ENCODE data around the gene MEPE.

DNA sequence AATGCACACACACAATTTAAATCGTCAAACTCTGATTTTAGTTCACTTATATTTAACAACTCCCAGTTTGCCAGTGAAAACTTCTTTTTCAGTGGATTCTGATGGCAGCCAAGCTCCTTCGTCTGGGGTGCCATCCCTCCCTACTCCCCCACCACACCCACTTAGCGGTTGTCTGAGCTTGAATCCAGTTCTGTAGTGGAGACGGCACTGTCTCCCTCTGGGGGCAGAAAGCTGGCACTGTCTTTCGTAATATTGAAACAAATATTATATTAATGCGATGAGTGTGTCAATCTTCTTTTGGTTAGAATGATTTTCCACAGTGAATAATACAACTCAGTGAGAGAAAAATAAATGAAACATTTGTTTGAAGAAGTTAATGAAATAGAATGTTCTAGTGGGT lies 5.4 kb downstream of the MEPE start:
- TF ChIP-seq, protein P1, sequence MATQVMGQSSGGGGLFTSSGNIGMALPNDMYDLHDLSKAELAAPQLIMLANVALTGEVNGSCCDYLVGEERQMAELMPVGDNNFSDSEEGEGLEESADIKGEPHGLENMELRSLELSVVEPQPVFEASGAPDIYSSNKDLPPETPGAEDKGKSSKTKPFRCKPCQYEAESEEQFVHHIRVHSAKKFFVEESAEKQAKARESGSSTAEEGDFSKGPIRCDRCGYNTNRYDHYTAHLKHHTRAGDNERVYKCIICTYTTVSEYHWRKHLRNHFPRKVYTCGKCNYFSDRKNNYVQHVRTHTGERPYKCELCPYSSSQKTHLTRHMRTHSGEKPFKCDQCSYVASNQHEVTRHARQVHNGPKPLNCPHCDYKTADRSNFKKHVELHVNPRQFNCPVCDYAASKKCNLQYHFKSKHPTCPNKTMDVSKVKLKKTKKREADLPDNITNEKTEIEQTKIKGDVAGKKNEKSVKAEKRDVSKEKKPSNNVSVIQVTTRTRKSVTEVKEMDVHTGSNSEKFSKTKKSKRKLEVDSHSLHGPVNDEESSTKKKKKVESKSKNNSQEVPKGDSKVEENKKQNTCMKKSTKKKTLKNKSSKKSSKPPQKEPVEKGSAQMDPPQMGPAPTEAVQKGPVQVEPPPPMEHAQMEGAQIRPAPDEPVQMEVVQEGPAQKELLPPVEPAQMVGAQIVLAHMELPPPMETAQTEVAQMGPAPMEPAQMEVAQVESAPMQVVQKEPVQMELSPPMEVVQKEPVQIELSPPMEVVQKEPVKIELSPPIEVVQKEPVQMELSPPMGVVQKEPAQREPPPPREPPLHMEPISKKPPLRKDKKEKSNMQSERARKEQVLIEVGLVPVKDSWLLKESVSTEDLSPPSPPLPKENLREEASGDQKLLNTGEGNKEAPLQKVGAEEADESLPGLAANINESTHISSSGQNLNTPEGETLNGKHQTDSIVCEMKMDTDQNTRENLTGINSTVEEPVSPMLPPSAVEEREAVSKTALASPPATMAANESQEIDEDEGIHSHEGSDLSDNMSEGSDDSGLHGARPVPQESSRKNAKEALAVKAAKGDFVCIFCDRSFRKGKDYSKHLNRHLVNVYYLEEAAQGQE (IDR thresholded peaks at IDR 0.05): no peak
- TF ChIP-seq, protein P2, sequence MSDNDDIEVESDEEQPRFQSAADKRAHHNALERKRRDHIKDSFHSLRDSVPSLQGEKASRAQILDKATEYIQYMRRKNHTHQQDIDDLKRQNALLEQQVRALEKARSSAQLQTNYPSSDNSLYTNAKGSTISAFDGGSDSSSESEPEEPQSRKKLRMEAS (IDR thresholded peaks at IDR 0.05): no peak
- TF ChIP-seq, protein P3, sequence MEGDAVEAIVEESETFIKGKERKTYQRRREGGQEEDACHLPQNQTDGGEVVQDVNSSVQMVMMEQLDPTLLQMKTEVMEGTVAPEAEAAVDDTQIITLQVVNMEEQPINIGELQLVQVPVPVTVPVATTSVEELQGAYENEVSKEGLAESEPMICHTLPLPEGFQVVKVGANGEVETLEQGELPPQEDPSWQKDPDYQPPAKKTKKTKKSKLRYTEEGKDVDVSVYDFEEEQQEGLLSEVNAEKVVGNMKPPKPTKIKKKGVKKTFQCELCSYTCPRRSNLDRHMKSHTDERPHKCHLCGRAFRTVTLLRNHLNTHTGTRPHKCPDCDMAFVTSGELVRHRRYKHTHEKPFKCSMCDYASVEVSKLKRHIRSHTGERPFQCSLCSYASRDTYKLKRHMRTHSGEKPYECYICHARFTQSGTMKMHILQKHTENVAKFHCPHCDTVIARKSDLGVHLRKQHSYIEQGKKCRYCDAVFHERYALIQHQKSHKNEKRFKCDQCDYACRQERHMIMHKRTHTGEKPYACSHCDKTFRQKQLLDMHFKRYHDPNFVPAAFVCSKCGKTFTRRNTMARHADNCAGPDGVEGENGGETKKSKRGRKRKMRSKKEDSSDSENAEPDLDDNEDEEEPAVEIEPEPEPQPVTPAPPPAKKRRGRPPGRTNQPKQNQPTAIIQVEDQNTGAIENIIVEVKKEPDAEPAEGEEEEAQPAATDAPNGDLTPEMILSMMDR (IDR thresholded peaks at IDR 0.05; ENCODE audit: low read depth, low read length, missing input control): no peak
- TF ChIP-seq RXRA (IDR thresholded peaks at IDR 0.05) (no peak), RAD21 (IDR thresholded peaks at IDR 0.05) (peak in 1 of 2 donors; percentile 13), JUND (IDR thresholded peaks at IDR 0.05) (no peak), NR2F2 (IDR thresholded peaks at IDR 0.05) (no peak), SP1 (IDR thresholded peaks at IDR 0.05) (no peak), FOXA1 (IDR thresholded peaks at IDR 0.05) (no peak), EGR1 (IDR thresholded peaks at IDR 0.05; ENCODE audit: low read depth in 2 of 2) (no peak)
